H1 (cell line): ENCODE results near the gene BRIP1. TPM values are rescaled to one million over a fixed set of nuclear protein-coding genes. Genes with fewer than 3 reads are reported as not detected.
"Not testable (repeated sequence)": the region's sequence is repeated elsewhere in the genome, so short reads cannot be mapped to it uniquely, and the experiment has no call there.

Experiments
- CTCF ChIA-PET: fragments of 300-600 bp; sonication (Branson Sonifier 250); formaldehyde crosslinking; loops from one replicate; lab custom pipeline; 2021; ENCODE audit not compliant: partially characterized antibody; lab: Charles Lee
- POLR2A ChIA-PET: fragments of 300-600 bp; sonication (Branson Sonifier 250); formaldehyde crosslinking; loops from one replicate; lab custom pipeline; 2021; ENCODE audit warnings: inconsistent platforms; ENCODE audit not compliant: partially characterized antibody; lab: Charles Lee
- DNase-seq, 2 experiments: peaks; one replicate each; pipeline versions ENCODE4 v3.0.0 to v3.0.0-alpha.2; 2010 to 2022; ENCODE audit warnings: low spot score in 2 of 2, low read depth in 1 of 2, mixed read lengths in 1 of 2
- FAIRE-seq: peaks from 2 replicates; lab custom pipeline; 2011; peaks lifted over from hg19 to GRCh38; lab: Jason Lieb, UNC
- H2AFZ ChIP-seq: 2 replicates; pipeline ENCODE4 v1.8.1; 2012; ENCODE audit warnings: low read length, inconsistent platforms
- H2AK5ac ChIP-seq: 2 replicates; pipeline ENCODE4 v1.6.1; 2013; ENCODE audit warnings: low read depth, low read length
- H2BK120ac ChIP-seq: replicated peaks from 2 replicates; pipeline ENCODE3; 2013; ENCODE audit warnings: low read depth, low read length, inconsistent platforms
- H2BK12ac ChIP-seq: 2 replicates; pipeline ENCODE4 v1.6.1; 2013; ENCODE audit warnings: low read depth, low read length
- H2BK15ac ChIP-seq: 2 replicates; pipeline ENCODE4 v1.6.1; 2013; ENCODE audit warnings: low read length
- H2BK20ac ChIP-seq: 2 replicates; pipeline ENCODE4 v1.6.1; 2013; ENCODE audit warnings: low read length
- H2BK5ac ChIP-seq: 2 replicates; pipeline ENCODE4 v1.6.1; 2013; ENCODE audit warnings: low read depth, low read length
- H3K14ac ChIP-seq: 2 replicates; pipeline ENCODE4 v1.6.1; 2013; ENCODE audit warnings: inconsistent platforms; ENCODE audit not compliant: insufficient read length
- H3K18ac ChIP-seq: 2 replicates; pipeline ENCODE4 v1.6.1; 2013; ENCODE audit warnings: low read length; ENCODE audit errors: extremely low read depth
- H3K23ac ChIP-seq: 2 replicates; pipeline ENCODE4 v1.6.1; 2013; ENCODE audit warnings: inconsistent platforms; ENCODE audit not compliant: insufficient read length
- H3K23me2 ChIP-seq: 2 replicates; pipeline ENCODE4 v1.6.1; 2013; ENCODE audit warnings: low read depth, low read length
- H3K27ac ChIP-seq: 2 replicates; pipeline ENCODE4 v1.6.1; 2011; ENCODE audit warnings: low read depth, low read length, inconsistent platforms
- H3K27me3 ChIP-seq, 4 experiments: replicated peaks in 1 of 4; 1 replicate in 1 of 4; 2 replicates in 3 of 4; pipeline versions ENCODE4 v1.6.1 to v1.8.1; 2011 to 2013; ENCODE audit warnings: low read length in 3 of 4, mild to moderate bottlenecking in 3 of 4, inconsistent platforms in 2 of 4, mixed read lengths in 2 of 4, moderate library complexity in 1 of 4; ENCODE audit not compliant: control insufficient read depth in 3 of 4, insufficient read depth in 3 of 4; ENCODE audit errors: extremely low read depth in 1 of 4
- H3K36me3 ChIP-seq, 4 experiments: 2 replicates each; pipeline versions ENCODE4 v1.6.1 to v1.8.1; 2011 to 2013; ENCODE audit warnings: mild to moderate bottlenecking in 4 of 4, low read length in 3 of 4, moderate library complexity in 2 of 4, control low read depth in 1 of 4, inconsistent platforms in 1 of 4; ENCODE audit not compliant: insufficient read depth in 4 of 4, control insufficient read depth in 2 of 4
- H3K4ac ChIP-seq: replicated peaks from 2 replicates; pipeline ENCODE3; 2013; ENCODE audit warnings: low read length, low read depth, mixed read lengths, inconsistent platforms; ENCODE audit not compliant: insufficient read length
- H3K4me1 ChIP-seq, 4 experiments: replicated peaks in 1 of 4; 1 replicate in 1 of 4; 2 replicates in 3 of 4; pipeline versions ENCODE4 v1.6.1 to v1.8.1; 2011 to 2013; ENCODE audit warnings: low read length in 3 of 4, inconsistent platforms in 2 of 4, mixed read lengths in 1 of 4; ENCODE audit not compliant: insufficient read depth in 4 of 4, control insufficient read depth in 3 of 4
- H3K4me2 ChIP-seq, 2 experiments: 2 replicates each; pipeline versions ENCODE4 v1.6.1 to v1.8.1; 2011 to 2013; ENCODE audit warnings: low read depth in 2 of 2, low read length in 2 of 2, control low read depth in 1 of 2, inconsistent platforms in 1 of 2, mild to moderate bottlenecking in 1 of 2; ENCODE audit not compliant: insufficient read depth in 1 of 2
- H3K4me3 ChIP-seq, 4 experiments: fragments of 200-600, 300-600 bp in 1 of 4; sonication (generic), shearing (Covaris generic), sonication (Bioruptor Twin) in 1 of 4; 2 replicates each; pipeline versions ENCODE4 v1.5.1 to v1.8.1; 2011 to 2016; ENCODE audit warnings: low read length in 4 of 4, low read depth in 3 of 4, control low read depth in 2 of 4, inconsistent platforms in 2 of 4, mild to moderate bottlenecking in 2 of 4, mixed read lengths in 1 of 4, moderate library complexity in 1 of 4; ENCODE audit not compliant: insufficient read depth in 2 of 4; ENCODE audit errors: extremely low read depth in 1 of 4
- H3K56ac ChIP-seq: replicated peaks from 2 replicates; pipeline ENCODE3; 2013; ENCODE audit warnings: low read depth, mild to moderate bottlenecking, mixed read lengths, low read length, inconsistent platforms; ENCODE audit not compliant: insufficient read length
- H3K79me1 ChIP-seq: 2 replicates; pipeline ENCODE4 v1.6.1; 2013; ENCODE audit warnings: low read depth, low read length, control low read depth
- H3K79me2 ChIP-seq, 2 experiments: 2 replicates each; pipeline versions ENCODE4 v1.6.1 to v1.8.1; 2012 to 2013; ENCODE audit warnings: low read length in 2 of 2, mild to moderate bottlenecking in 2 of 2, inconsistent platforms in 1 of 2; ENCODE audit not compliant: insufficient read depth in 2 of 2, control insufficient read depth in 1 of 2
- H3K9ac ChIP-seq, 4 experiments: replicated peaks in 1 of 4; 1 replicate in 1 of 4; 2 replicates in 3 of 4; pipeline versions ENCODE4 v1.6.1 to v1.8.1; 2011 to 2013; ENCODE audit warnings: low read depth in 3 of 4, low read length in 3 of 4, control low read depth in 2 of 4, mild to moderate bottlenecking in 2 of 4, moderate library complexity in 2 of 4, inconsistent platforms in 1 of 4; ENCODE audit errors: extremely low read depth in 1 of 4
- H3K9me3 ChIP-seq, 2 experiments: 2 replicates each; pipeline versions ENCODE4 v1.6.1 to v1.8.1; 2012 to 2013; ENCODE audit warnings: mild to moderate bottlenecking in 2 of 2, moderate library complexity in 2 of 2, control low read depth in 1 of 2, inconsistent platforms in 1 of 2, low read depth in 1 of 2, low read length in 1 of 2, mixed read lengths in 1 of 2; ENCODE audit not compliant: insufficient read depth in 2 of 2
- H4K20me1 ChIP-seq, 2 experiments: replicated peaks in 1 of 2; 2 replicates each; pipeline versions ENCODE3 to v1.8.1; 2011 to 2013; ENCODE audit warnings: inconsistent platforms in 2 of 2, low read length in 2 of 2, mild to moderate bottlenecking in 1 of 2; ENCODE audit not compliant: insufficient read depth in 2 of 2, control insufficient read depth in 1 of 2
- H4K5ac ChIP-seq: 2 replicates; pipeline ENCODE4 v1.6.1; 2013; ENCODE audit warnings: low read length, low read depth, mixed read lengths, inconsistent platforms; ENCODE audit not compliant: insufficient read length
- H4K8ac ChIP-seq: 2 replicates; pipeline ENCODE4 v1.8.0; 2013; ENCODE audit warnings: mild to moderate bottlenecking, moderate library complexity, low read length, inconsistent platforms; ENCODE audit not compliant: insufficient read depth; ENCODE audit errors: extremely low read depth
- H4K91ac ChIP-seq: replicated peaks from 2 replicates; pipeline ENCODE3; 2013; ENCODE audit warnings: low read length, mixed read lengths, inconsistent platforms; ENCODE audit not compliant: insufficient read length
- WGBS, 2 experiments: shearing (Covaris generic) in 1 of 2; methylation state at CpG; one replicate each; pipeline versions ENCODE4 v1.1.6 to v1.1.7; 2013 to 2015; ENCODE audit warnings: low lambda C conversion rate in 2 of 2, mixed read lengths in 2 of 2, inconsistent platforms in 1 of 2, low coverage in 1 of 2, missing lambda C conversion rate in 1 of 2; ENCODE audit not compliant: insufficient replicate concordance in 2 of 2, insufficient coverage in 1 of 2, insufficient read length in 1 of 2; ENCODE audit errors: extremely low coverage in 1 of 2, missing lambda C conversion rate in 1 of 2; 5-methylcytosine and 5-hydroxymethylcytosine counted together
- polyA plus RNA-seq, 7 experiments: library from polyadenylated mRNA; depleted of rRNA in 3 of 7; stranded (reverse) in 5 of 7; unstranded in 2 of 7; fragments of >200 nt in 5 of 7; fragments of 200-250 nt in 2 of 7; gene quantifications; 1 replicate in 5 of 7; 2 replicates in 1 of 7; 4 replicates in 1 of 7; pipeline versions ENCODE4 v1.2.1 to v1.2.3, GENCODE V29; 2011 to 2013; ENCODE audit warnings: missing spikeins in 2 of 7, mixed read lengths in 2 of 7
- total RNA-seq: library from RNA; stranded (reverse); fragmentation: NEBNext Ultra II Directional; extraction: Animal tissue kit (Norgen Biotek cat#: 25700); gene quantifications from 2 replicates; pipeline ENCODE4 v1.2.1, GENCODE V29; 2021

Gene BRIP1
- total and polyA plus RNA-seq, 2 of the 8 experiments (the other 6 are each of a cell fraction or from before 2014, with no cell fraction given), result 5.8 to 19.2 TPM

DNA sequence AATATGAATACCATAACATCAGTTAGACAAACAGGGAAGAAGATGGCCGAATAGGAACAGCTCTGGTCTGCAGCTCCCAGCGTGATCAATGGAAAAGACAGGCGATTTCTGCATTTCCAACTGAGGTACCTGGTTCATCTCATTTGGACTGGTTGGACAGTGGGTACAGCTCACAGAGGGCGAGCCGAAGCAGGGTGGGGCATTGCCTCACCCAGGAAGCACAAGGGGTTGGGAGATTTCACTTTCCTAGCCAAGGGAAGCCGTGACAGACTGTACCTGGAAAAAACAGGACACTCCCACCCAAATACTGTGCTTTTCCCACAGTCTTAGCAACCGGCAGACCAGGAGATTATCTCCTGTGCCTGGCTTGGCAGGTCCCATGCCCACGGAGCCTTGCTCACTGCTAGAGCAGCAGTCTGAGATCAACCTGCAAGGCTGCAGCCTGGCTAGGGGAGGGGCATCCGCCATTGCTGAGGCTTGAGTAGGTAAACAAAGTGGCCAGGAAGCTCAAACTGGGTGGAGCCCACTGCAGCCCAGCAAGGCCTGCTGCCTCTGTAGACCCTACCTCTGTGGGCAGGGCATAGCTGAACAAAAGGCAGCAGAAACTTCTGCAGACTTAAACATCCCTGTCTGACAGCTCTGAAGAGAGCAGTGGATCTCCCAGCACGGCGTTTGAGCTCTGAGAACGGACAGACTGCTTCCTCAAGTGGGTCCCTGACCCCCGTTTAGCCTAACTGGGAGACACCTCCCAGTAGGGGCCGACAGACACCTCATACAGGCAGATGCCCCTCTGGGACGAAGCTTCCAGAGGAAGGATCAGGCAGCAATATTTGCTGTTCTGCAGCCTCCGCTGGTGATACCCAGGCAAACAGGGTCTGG, 190.1 kb downstream of the BRIP1 start:
- H2BK5ac ChIP-seq, H2AFZ ChIP-seq, H3K36me3 ChIP-seq, H3K23ac ChIP-seq, H3K4ac ChIP-seq, H3K23me2 ChIP-seq, POLR2A ChIA-PET, H3K4me1 ChIP-seq, H4K5ac ChIP-seq, H3K79me2 ChIP-seq, H3K27ac ChIP-seq, H3K4me3 ChIP-seq, FAIRE-seq, H2BK120ac ChIP-seq, H3K56ac ChIP-seq, H4K91ac ChIP-seq, H3K9me3 ChIP-seq, CTCF ChIA-PET, H4K20me1 ChIP-seq, H3K27me3 ChIP-seq, H2BK15ac ChIP-seq, H2BK20ac ChIP-seq, DNase-seq, H4K8ac ChIP-seq, H3K14ac ChIP-seq, H2BK12ac ChIP-seq, H3K79me1 ChIP-seq, H3K4me2 ChIP-seq, H2AK5ac ChIP-seq, H3K18ac ChIP-seq, H3K9ac ChIP-seq: not testable (repeated sequence)
- 87% methylated on average over 15 of the region's 16 CpGs; no CpG with 5 or more reads in 1 of the 2 experiments for WGBS, 2 experiments
